HepG2 (cell line): Measurements from ENCODE around the gene MTHFR. TPM values are rescaled to one million over a fixed set of nuclear protein-coding genes. Genes with fewer than 3 reads are reported as not detected.

Experiments
- CAMTA2 ChIP-seq: sonication (generic); formaldehyde crosslinking; IDR thresholded peaks from 2 replicates; pipeline ENCODE4 v1.4.0; 2020; ENCODE audit warnings: mild to moderate bottlenecking, missing genetic modification reagents, borderline replicate concordance
- CREB1 ChIP-seq, 2 experiments: fragments of 450-650 bp in 1 of 2; IDR thresholded peaks; 2 replicates each; pipeline ENCODE4 v1.6.1; 2016 to 2017; ENCODE audit warnings: control low read depth in 1 of 2, mild to moderate bottlenecking in 1 of 2, missing compliant biosample characterization in 1 of 2, missing genetic modification characterization in 1 of 2
- JUNB ChIP-seq: sonication (generic); formaldehyde crosslinking; IDR thresholded peaks from 2 replicates; pipeline ENCODE4 v1.8.0; 2022; ENCODE audit warnings: missing genetic modification reagents, mild to moderate bottlenecking, borderline replicate concordance
- MAFF ChIP-seq: IDR thresholded peaks from 2 replicates; pipeline ENCODE4 v1.6.1; 2011; ENCODE audit warnings: low read depth, low read length, improper control_type of control experiment
- MBD4 ChIP-seq: IDR thresholded peaks from 2 replicates; pipeline ENCODE4 v1.6.1; 2012; ENCODE audit warnings: low read length, inconsistent platforms, borderline replicate concordance
- MYC ChIP-seq: sonication (generic); formaldehyde crosslinking; IDR thresholded peaks from 2 replicates; pipeline ENCODE4 v1.9.0; 2021; ENCODE audit warnings: missing genetic modification reagents, borderline replicate concordance
- RORA ChIP-seq: sonication (generic); formaldehyde crosslinking; IDR thresholded peaks from 2 replicates; pipeline ENCODE4 v1.5.0; 2020; ENCODE audit warnings: mild to moderate bottlenecking, missing genetic modification reagents, moderate library complexity
- SCMH1 ChIP-seq: sonication (generic); formaldehyde crosslinking; IDR thresholded peaks from 2 replicates; pipeline ENCODE4 v1.9.0; 2021; ENCODE audit warnings: missing genetic modification reagents, mild to moderate bottlenecking, borderline replicate concordance
- SIX1 ChIP-seq: sonication (generic); formaldehyde crosslinking; IDR thresholded peaks from 2 replicates; pipeline ENCODE4 v1.4.0; 2020; ENCODE audit warnings: missing genetic modification reagents, borderline replicate concordance
- TOE1 ChIP-seq: sonication (generic); formaldehyde crosslinking; IDR thresholded peaks from 2 replicates; pipeline ENCODE4 v1.4.0; 2020; ENCODE audit warnings: mild to moderate bottlenecking, missing genetic modification reagents
- XRCC5 ChIP-seq: fragments of 200-400 bp; formaldehyde crosslinking; optimal IDR thresholded peaks from 2 replicates; pipeline ENCODE3; 2017; ENCODE audit warnings: mild to moderate bottlenecking, low read length
- ZNF207 ChIP-seq: fragments of 450-650 bp; IDR thresholded peaks from 2 replicates; pipeline ENCODE4 v1.6.1; 2016; ENCODE audit warnings: antibody characterized with exemption, borderline replicate concordance
- ZNF224 ChIP-seq: sonication (generic); formaldehyde crosslinking; IDR thresholded peaks from 2 replicates; pipeline ENCODE4 v1.5.0; 2020; ENCODE audit warnings: mild to moderate bottlenecking, missing genetic modification reagents
- ZNF619 ChIP-seq: sonication (generic); formaldehyde crosslinking; IDR thresholded peaks from 2 replicates; pipeline ENCODE4 v1.4.0; 2020; ENCODE audit warnings: mild to moderate bottlenecking, missing genetic modification reagents
- ZNF777 ChIP-seq: sonication (generic); formaldehyde crosslinking; IDR thresholded peaks from 2 replicates; pipeline ENCODE4 v1.4.0; 2020; ENCODE audit warnings: missing genetic modification reagents
- ZSCAN22 ChIP-seq: sonication (generic); formaldehyde crosslinking; IDR thresholded peaks from 2 replicates; pipeline ENCODE4 v1.4.0; 2020; ENCODE audit warnings: mild to moderate bottlenecking, missing genetic modification reagents
- polyA plus RNA-seq, 8 experiments: library from polyadenylated mRNA; depleted of rRNA in 3 of 8; stranded (reverse) in 7 of 8; unstranded in 1 of 8; fragments of >200 nt; fragmentation: Illumina TruSeq in 4 of 8; extraction: Trizol in 4 of 8; gene quantifications; 2 replicates each; pipeline versions ENCODE4 v1.2.1 to v1.2.3, GENCODE V29; 2011 to 2016; ENCODE audit warnings: low read depth in 4 of 8, missing spikeins in 1 of 8, mixed read lengths in 1 of 8; ENCODE audit not compliant: insufficient read depth in 1 of 8
- total RNA-seq, 5 experiments: library from RNA; depleted of rRNA; stranded (reverse); fragments of >200 nt; fragmentation: Illumina TruSeq; extraction: Trizol; gene quantifications; 2 replicates each; pipeline ENCODE4 v1.2.3, GENCODE V29; 2016; ENCODE audit warnings: low read depth in 1 of 5
- TF ChIP-seq, protein P1 (sequence below): IDR thresholded peaks from 2 replicates; pipeline ENCODE4 v1.6.1; 2016; ENCODE audit warnings: missing genetic modification reagents, missing compliant biosample characterization
- TF ChIP-seq, protein P2 (sequence below): sonication (generic); formaldehyde crosslinking; IDR thresholded peaks from 2 replicates; pipeline ENCODE4 v1.4.0; 2020; ENCODE audit warnings: missing genetic modification reagents
- TF ChIP-seq, protein P3 (sequence below): sonication (generic); formaldehyde crosslinking; IDR thresholded peaks from 2 replicates; pipeline ENCODE4 v1.4.0; 2020; ENCODE audit warnings: missing genetic modification reagents
- TF ChIP-seq, protein P4 (sequence below): sonication (generic); formaldehyde crosslinking; IDR thresholded peaks from 2 replicates; pipeline ENCODE4 v1.4.0; 2020; ENCODE audit warnings: missing genetic modification reagents, borderline replicate concordance
- TF ChIP-seq, protein P5 (sequence below): sonication (generic); formaldehyde crosslinking; IDR thresholded peaks from 2 replicates; pipeline ENCODE4 v1.4.0; 2020; ENCODE audit warnings: missing genetic modification reagents

Gene MTHFR
- total and polyA plus RNA-seq, 2 of the 13 experiments (the other 11 are each of a cell fraction or from before 2014, with no cell fraction given) = 3.8 to 8.2 TPM

DNA sequence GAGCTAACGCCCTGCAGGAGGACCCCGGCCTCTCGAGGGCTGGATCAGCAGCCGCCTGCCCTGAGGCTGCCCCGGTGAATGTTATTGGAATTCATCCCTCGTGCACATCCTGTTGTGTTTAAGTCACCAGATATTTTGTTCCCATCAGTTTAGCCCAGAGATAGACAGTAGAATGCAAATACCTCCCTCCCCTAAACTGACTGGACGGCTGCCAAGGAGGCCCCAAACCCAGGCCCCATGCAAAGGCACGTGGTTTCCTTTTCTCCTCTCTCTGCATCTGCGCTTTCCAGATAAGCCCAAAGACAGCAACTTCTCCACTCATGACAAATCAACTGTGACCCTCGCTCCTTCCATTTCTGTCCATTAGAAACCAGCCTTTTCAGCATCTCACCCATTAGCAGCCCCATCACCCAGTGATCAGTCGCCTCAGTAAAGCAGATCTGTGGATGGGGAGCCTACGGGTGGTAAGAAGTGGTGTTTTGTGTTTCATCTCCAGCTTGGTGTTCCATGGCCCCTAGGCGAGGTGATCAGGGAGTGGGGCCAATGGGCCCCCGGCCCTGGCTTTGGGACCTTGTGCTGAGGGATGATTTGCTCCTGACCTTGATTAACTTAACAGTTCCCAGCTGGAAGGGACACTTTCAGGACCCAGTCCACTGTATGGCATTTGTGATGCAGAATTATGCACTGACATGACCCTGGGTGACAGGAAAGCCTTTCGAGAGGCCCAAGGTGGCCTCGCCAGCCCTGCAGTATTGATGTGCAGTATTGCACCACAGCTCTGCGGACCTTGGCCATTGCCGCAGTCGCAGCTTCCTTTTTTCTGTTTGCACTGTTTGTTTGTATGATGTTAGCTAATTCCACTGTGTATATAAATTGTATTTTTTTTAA is 36.6 kb upstream of the MTHFR start (continued):
- 0 out of 2 replicates have a peak, but pooled peaks have one; percentile 23 for TF ChIP-seq ZNF777 (CRISPR knock-in tag)
- 0 out of 2 replicates have a peak, but pooled peaks have one; percentile 13 for TF ChIP-seq ZNF224 (CRISPR knock-in tag)
- TF ChIP-seq, protein P1, sequence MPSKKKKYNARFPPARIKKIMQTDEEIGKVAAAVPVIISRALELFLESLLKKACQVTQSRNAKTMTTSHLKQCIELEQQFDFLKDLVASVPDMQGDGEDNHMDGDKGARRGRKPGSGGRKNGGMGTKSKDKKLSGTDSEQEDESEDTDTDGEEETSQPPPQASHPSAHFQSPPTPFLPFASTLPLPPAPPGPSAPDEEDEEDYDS (CRISPR knock-in tag) = peak; percentile 15; the same call in 1 of the 2 replicates
- TF ChIP-seq RORA (CRISPR knock-in tag) = 0 out of 2 replicates have a peak, but pooled peaks have one; percentile 83
- TF ChIP-seq ZNF207 = no peak
- TF ChIP-seq ZSCAN22 (CRISPR knock-in tag) = no peak; the same call in 1 of the 2 replicates
- TF ChIP-seq XRCC5 = peak; percentile 0
- TF ChIP-seq MBD4 = peak; percentile 69; the same call in 1 of the 2 replicates
- TF ChIP-seq ZNF619 (CRISPR knock-in tag) = 0 out of 2 replicates have a peak, but pooled peaks have one; percentile 51
- TF ChIP-seq, protein P2, sequence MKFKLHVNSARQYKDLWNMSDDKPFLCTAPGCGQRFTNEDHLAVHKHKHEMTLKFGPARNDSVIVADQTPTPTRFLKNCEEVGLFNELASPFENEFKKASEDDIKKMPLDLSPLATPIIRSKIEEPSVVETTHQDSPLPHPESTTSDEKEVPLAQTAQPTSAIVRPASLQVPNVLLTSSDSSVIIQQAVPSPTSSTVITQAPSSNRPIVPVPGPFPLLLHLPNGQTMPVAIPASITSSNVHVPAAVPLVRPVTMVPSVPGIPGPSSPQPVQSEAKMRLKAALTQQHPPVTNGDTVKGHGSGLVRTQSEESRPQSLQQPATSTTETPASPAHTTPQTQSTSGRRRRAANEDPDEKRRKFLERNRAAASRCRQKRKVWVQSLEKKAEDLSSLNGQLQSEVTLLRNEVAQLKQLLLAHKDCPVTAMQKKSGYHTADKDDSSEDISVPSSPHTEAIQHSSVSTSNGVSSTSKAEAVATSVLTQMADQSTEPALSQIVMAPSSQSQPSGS (CRISPR knock-in tag) = peak; percentile 89
- TF ChIP-seq, protein P3, sequence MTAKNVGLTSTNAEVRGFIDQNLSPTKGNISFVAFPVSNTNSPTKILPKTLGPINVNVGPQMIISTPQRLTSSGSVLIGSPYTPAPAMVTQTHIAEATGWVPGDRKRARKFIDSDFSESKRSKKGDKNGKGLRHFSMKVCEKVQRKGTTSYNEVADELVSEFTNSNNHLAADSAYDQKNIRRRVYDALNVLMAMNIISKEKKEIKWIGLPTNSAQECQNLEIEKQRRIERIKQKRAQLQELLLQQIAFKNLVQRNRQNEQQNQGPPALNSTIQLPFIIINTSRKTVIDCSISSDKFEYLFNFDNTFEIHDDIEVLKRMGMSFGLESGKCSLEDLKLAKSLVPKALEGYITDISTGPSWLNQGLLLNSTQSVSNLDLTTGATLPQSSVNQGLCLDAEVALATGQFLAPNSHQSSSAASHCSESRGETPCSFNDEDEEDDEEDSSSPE (CRISPR knock-in tag) = 0 out of 2 replicates have a peak, but pooled peaks have one; percentile 23
- TF ChIP-seq MAFF = 0 out of 2 replicates have a peak, but pooled peaks have one; percentile 12
- 0 out of 2 replicates have a peak, but pooled peaks have one; percentile 25 for TF ChIP-seq JUNB (CRISPR knock-in tag)
- peak; percentile 82 for TF ChIP-seq MYC
- TF ChIP-seq, protein P4, sequence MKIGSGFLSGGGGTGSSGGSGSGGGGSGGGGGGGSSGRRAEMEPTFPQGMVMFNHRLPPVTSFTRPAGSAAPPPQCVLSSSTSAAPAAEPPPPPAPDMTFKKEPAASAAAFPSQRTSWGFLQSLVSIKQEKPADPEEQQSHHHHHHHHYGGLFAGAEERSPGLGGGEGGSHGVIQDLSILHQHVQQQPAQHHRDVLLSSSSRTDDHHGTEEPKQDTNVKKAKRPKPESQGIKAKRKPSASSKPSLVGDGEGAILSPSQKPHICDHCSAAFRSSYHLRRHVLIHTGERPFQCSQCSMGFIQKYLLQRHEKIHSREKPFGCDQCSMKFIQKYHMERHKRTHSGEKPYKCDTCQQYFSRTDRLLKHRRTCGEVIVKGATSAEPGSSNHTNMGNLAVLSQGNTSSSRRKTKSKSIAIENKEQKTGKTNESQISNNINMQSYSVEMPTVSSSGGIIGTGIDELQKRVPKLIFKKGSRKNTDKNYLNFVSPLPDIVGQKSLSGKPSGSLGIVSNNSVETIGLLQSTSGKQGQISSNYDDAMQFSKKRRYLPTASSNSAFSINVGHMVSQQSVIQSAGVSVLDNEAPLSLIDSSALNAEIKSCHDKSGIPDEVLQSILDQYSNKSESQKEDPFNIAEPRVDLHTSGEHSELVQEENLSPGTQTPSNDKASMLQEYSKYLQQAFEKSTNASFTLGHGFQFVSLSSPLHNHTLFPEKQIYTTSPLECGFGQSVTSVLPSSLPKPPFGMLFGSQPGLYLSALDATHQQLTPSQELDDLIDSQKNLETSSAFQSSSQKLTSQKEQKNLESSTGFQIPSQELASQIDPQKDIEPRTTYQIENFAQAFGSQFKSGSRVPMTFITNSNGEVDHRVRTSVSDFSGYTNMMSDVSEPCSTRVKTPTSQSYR (CRISPR knock-in tag) = 0 out of 2 replicates have a peak, but pooled peaks have one; percentile 31
- TF ChIP-seq TOE1 (CRISPR knock-in tag) = no peak
- TF ChIP-seq CREB1 (IDR thresholded peaks at IDR 0.05) = peak; percentile 22; the same call in 1 of the 2 replicates
- peak; percentile 80 for TF ChIP-seq CREB1 (CRISPR knock-in tag; IDR thresholded peaks at IDR 0.05)
- no peak for TF ChIP-seq CAMTA2 (CRISPR knock-in tag)
- peak; percentile 80; the same call in 1 of the 2 replicates for TF ChIP-seq SIX1 (CRISPR knock-in tag)
- TF ChIP-seq SCMH1 = no peak
- TF ChIP-seq, protein P5, sequence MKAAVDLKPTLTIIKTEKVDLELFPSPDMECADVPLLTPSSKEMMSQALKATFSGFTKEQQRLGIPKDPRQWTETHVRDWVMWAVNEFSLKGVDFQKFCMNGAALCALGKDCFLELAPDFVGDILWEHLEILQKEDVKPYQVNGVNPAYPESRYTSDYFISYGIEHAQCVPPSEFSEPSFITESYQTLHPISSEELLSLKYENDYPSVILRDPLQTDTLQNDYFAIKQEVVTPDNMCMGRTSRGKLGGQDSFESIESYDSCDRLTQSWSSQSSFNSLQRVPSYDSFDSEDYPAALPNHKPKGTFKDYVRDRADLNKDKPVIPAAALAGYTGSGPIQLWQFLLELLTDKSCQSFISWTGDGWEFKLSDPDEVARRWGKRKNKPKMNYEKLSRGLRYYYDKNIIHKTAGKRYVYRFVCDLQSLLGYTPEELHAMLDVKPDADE (CRISPR knock-in tag) = no peak
